GM19240 (cell line): ENCODE measurements around the gene LINGO1.

Source experiments
- DNase-seq: peaks from one replicate; pipeline ENCODE4 v3.0.0; 2011; ENCODE audit warnings: low spot score; ENCODE audit not compliant: insufficient read length

The LINGO1 gene

GRCh38 chr15:77571741-77572140 lies 61.0 kb downstream of the LINGO1 start:
- no peak for DNase-seq

GRCh38 chr15:77571181-77571580 lies 61.5 kb downstream of the LINGO1 start:
- no peak for DNase-seq

GRCh38 chr15:77569729-77570125 lies 63.0 kb downstream of the LINGO1 start:
- DNase-seq, result no peak

GRCh38 chr15:77568973-77569728 lies 63.6 kb downstream of the LINGO1 start:
- no peak for DNase-seq

GRCh38 chr15:77568014-77568972 lies 64.4 kb downstream of the LINGO1 start:
- DNase-seq, result no peak

GRCh38 chr15:77567202-77567601 lies 65.5 kb downstream of the LINGO1 start:
- no peak for DNase-seq

- DNase-seq, result no peak
These were observed 66.6 kb downstream of the LINGO1 start for GRCh38 chr15:77566092-77566491.

- DNase-seq, result no peak
These were observed 67.3 kb downstream of the LINGO1 start for GRCh38 chr15:77565378-77565915.

- DNase-seq, result no peak
These were observed 67.8 kb downstream of the LINGO1 start for GRCh38 chr15:77564938-77565337.

GRCh38 chr15:77564341-77564740 lies 68.4 kb downstream of the LINGO1 start:
- no peak for DNase-seq

GRCh38 chr15:77563623-77564156 lies 69.0 kb downstream of the LINGO1 start:
- no peak for DNase-seq
